IMR-90 (cell line): ENCODE results near the gene ALLC. TPM values are rescaled to one million over a fixed set of nuclear protein-coding genes. Genes with fewer than 3 reads are reported as not detected.

Experiments
- ATAC-seq: fragments of 200-7000 bp; cut with Tn5 transposase; 2 replicates; pipeline ENCODE4 v1.9.1; 2020; ENCODE audit warnings: low read depth, mild to moderate bottlenecking, moderate library complexity
- BruUV-seq: library from RNA; stranded (reverse); fragments of 400-500 nt; replicated peaks from 2 replicates; lab custom pipeline; 2021; lab: Mats Ljungman, UMichigan
- CTCF ChIA-PET: fragments of 300-600 bp; formaldehyde crosslinking; extraction: SDS; loops from one replicate; lab custom pipeline; 2021; ENCODE audit warnings: antibody characterized with exemption; lab: Yijun Ruan, JAX
- POLR2A ChIA-PET: fragments of 300-600 bp; sonication (Branson Sonifier 250); formaldehyde crosslinking; loops from one replicate; lab custom pipeline; 2022; ENCODE audit warnings: antibody characterized with exemption; ENCODE audit not compliant: unreplicated experiment; lab: Charles Lee
- DNase-seq: peaks from one replicate; pipeline ENCODE4 v3.0.0; 2013
- H2AFZ ChIP-seq: replicated peaks from 2 replicates; pipeline ENCODE3; 2013; ENCODE audit warnings: low read length, mild to moderate bottlenecking; ENCODE audit not compliant: poor library complexity
- H2AK5ac ChIP-seq: 2 replicates; pipeline ENCODE4 v1.6.1; 2013; ENCODE audit warnings: low read depth, low read length, inconsistent platforms
- H2AK9ac ChIP-seq: replicated peaks from 2 replicates; pipeline ENCODE3; 2013; ENCODE audit warnings: mild to moderate bottlenecking, low read depth, low read length, moderate library complexity; ENCODE audit not compliant: poor library complexity
- H2BK120ac ChIP-seq: 2 replicates; pipeline ENCODE4 v1.6.1; 2013; ENCODE audit warnings: low read depth, low read length, inconsistent platforms
- H2BK15ac ChIP-seq: 3 replicates; pipeline ENCODE4 v1.6.1; 2013; ENCODE audit warnings: low read depth, low read length, inconsistent platforms
- H2BK20ac ChIP-seq: 2 replicates; pipeline ENCODE4 v1.6.1; 2013; ENCODE audit warnings: low read depth, mild to moderate bottlenecking, inconsistent platforms, low read length, moderate library complexity
- H2BK5ac ChIP-seq: 2 replicates; pipeline ENCODE4 v1.6.1; 2013; ENCODE audit warnings: mild to moderate bottlenecking, low read depth, low read length, inconsistent platforms; ENCODE audit not compliant: poor library complexity, severe bottlenecking
- H3K14ac ChIP-seq: replicated peaks from 2 replicates; pipeline ENCODE4 v1.6.1; 2013; ENCODE audit warnings: low read depth, low read length, inconsistent platforms
- H3K18ac ChIP-seq: 2 replicates; pipeline ENCODE4 v1.6.1; 2013; ENCODE audit warnings: low read depth, low read length, control low read depth
- H3K23ac ChIP-seq: 2 replicates; pipeline ENCODE4 v1.6.1; 2013; ENCODE audit warnings: low read depth, low read length, inconsistent platforms
- H3K27ac ChIP-seq: 2 replicates; pipeline ENCODE4 v1.5.1; 2013; ENCODE audit warnings: mild to moderate bottlenecking, control low read depth, low read length; ENCODE audit not compliant: insufficient read depth
- H3K27me3 ChIP-seq: 2 replicates; pipeline ENCODE4 v1.6.1; 2013; ENCODE audit warnings: low read length; ENCODE audit not compliant: control insufficient read depth, insufficient read depth
- H3K36me3 ChIP-seq: 2 replicates; pipeline ENCODE4 v1.6.1; 2013; ENCODE audit warnings: low read length, mixed read lengths; ENCODE audit not compliant: control insufficient read depth, insufficient read depth
- H3K4ac ChIP-seq: 2 replicates; pipeline ENCODE4 v1.6.1; 2013; ENCODE audit warnings: low read depth, low read length, inconsistent platforms
- H3K4me1 ChIP-seq: 2 replicates; pipeline ENCODE4 v1.6.1; 2013; ENCODE audit warnings: low read length, mixed read lengths; ENCODE audit not compliant: control insufficient read depth, insufficient read depth
- H3K4me2 ChIP-seq: 2 replicates; pipeline ENCODE4 v1.6.1; 2013; ENCODE audit warnings: low read depth, mild to moderate bottlenecking, control low read depth, low read length, moderate library complexity
- H3K4me3 ChIP-seq: 2 replicates; pipeline ENCODE4 v1.5.1; 2013; ENCODE audit warnings: low read depth, mild to moderate bottlenecking, control low read depth, low read length, moderate library complexity; ENCODE audit not compliant: insufficient read depth
- H3K56ac ChIP-seq: 2 replicates; pipeline ENCODE4 v1.6.1; 2013; ENCODE audit warnings: low read length, inconsistent platforms; ENCODE audit not compliant: insufficient read depth; ENCODE audit errors: extremely low read depth
- H3K79me1 ChIP-seq, 2 experiments: 2 replicates each; pipeline ENCODE4 v1.6.1; 2013; ENCODE audit warnings: low read length in 2 of 2, inconsistent platforms in 1 of 2, low read depth in 1 of 2
- H3K9ac ChIP-seq: 2 replicates; pipeline ENCODE4 v1.6.1; 2013; ENCODE audit warnings: low read depth, low read length, control low read depth
- H3K9me1 ChIP-seq: 2 replicates; pipeline ENCODE4 v1.6.1; 2013; ENCODE audit warnings: low read length, inconsistent platforms; ENCODE audit not compliant: insufficient read depth
- H3K9me3 ChIP-seq: 2 replicates; pipeline ENCODE4 v1.6.1; 2013; ENCODE audit warnings: low read length; ENCODE audit not compliant: control insufficient read depth, insufficient read depth
- H4K20me1 ChIP-seq: 2 replicates; pipeline ENCODE4 v1.6.1; 2013; ENCODE audit warnings: low read length, inconsistent platforms; ENCODE audit not compliant: insufficient read depth
- H4K5ac ChIP-seq: 2 replicates; pipeline ENCODE4 v1.6.1; 2013; ENCODE audit warnings: mild to moderate bottlenecking, low read depth, low read length, control low read depth
- H4K8ac ChIP-seq, 2 experiments: 2 replicates each; pipeline ENCODE4 v1.6.1; 2013; ENCODE audit warnings: low read depth in 2 of 2, low read length in 2 of 2, control low read depth in 1 of 2, inconsistent platforms in 1 of 2
- H4K91ac ChIP-seq: 2 replicates; pipeline ENCODE4 v1.6.1; 2013; ENCODE audit warnings: low read depth, low read length, inconsistent platforms; ENCODE audit not compliant: insufficient read depth
- BHLHE40 ChIP-seq: fragments of 150-350 bp; IDR thresholded peaks from 2 replicates; pipeline ENCODE4 v1.6.1; 2016; ENCODE audit warnings: mild to moderate bottlenecking, low read depth, low read length
- CEBPB ChIP-seq: IDR thresholded peaks from 2 replicates; pipeline ENCODE4 v1.6.1; 2012; ENCODE audit warnings: low read depth, low read length, improper control_type of control experiment
- CHD1 ChIP-seq: IDR thresholded peaks from 2 replicates; pipeline ENCODE4 v1.6.1; 2012; ENCODE audit warnings: low read depth, low read length, improper control_type of control experiment
- CTCF ChIP-seq: conservative IDR thresholded peaks from 2 replicates; pipeline ENCODE4 v1.5.1; 2012; ENCODE audit warnings: mild to moderate bottlenecking, low read depth, low read length, improper control_type of control experiment
- MAFK ChIP-seq: IDR thresholded peaks from 2 replicates; pipeline ENCODE4 v1.6.1; 2012; ENCODE audit warnings: low read depth, low read length, improper control_type of control experiment
- MXI1 ChIP-seq: IDR thresholded peaks from 2 replicates; pipeline ENCODE4 v1.6.1; 2012; ENCODE audit warnings: low read depth, mild to moderate bottlenecking, low read length, moderate library complexity, borderline replicate concordance
- NFE2L2 ChIP-seq: fragments of 150-350 bp; IDR thresholded peaks from 2 replicates; pipeline ENCODE4 v1.6.1; 2016; ENCODE audit warnings: low read depth, mild to moderate bottlenecking, low read length
- RAD21 ChIP-seq: IDR thresholded peaks from 2 replicates; pipeline ENCODE4 v1.6.1; 2012; ENCODE audit warnings: low read length, improper control_type of control experiment
- RCOR1 ChIP-seq: IDR thresholded peaks from 2 replicates; pipeline ENCODE4 v1.6.1; 2012; ENCODE audit warnings: mild to moderate bottlenecking, low read length, improper control_type of control experiment; ENCODE audit not compliant: insufficient replicate concordance
- RFX5 ChIP-seq: IDR thresholded peaks from 2 replicates; pipeline ENCODE4 v1.8.0; 2012; ENCODE audit warnings: low read depth, mild to moderate bottlenecking, low read length, moderate library complexity
- USF2 ChIP-seq: fragments of 150-350 bp; IDR thresholded peaks from 2 replicates; pipeline ENCODE4 v1.6.1; 2017; ENCODE audit warnings: mild to moderate bottlenecking, antibody characterized with exemption, low read length, low read depth
- WGBS, 2 experiments: methylation state at CpG; one replicate each; pipeline versions ENCODE4 v1.1.5 to v1.1.7; 2013; ENCODE audit warnings: missing lambda C conversion rate in 2 of 2; ENCODE audit not compliant: insufficient read length in 1 of 2; ENCODE audit errors: extremely low coverage in 2 of 2; 5-methylcytosine and 5-hydroxymethylcytosine counted together
- dilution Hi-C: fragments of 300-500 bp; cut with HindIII; formaldehyde crosslinking; loops from one replicate; pipeline ENCODE4 v1.14.3; 2018; ENCODE audit warnings: low sequenced_read_pairs; ENCODE audit not compliant: unreplicated experiment
- in situ Hi-C: fragments of 300-500 bp; cut with MboI; formaldehyde crosslinking; loops from 3 replicates; pipeline ENCODE4 v1.14.3; 2019; ENCODE audit warnings: low sequenced_read_pairs, inconsistent platforms, mixed read lengths
- intact Hi-C: fragments of 100-400 bp; cut with micrococcal nuclease; formaldehyde crosslinking; loops from 2 replicates; pipeline ENCODE4 v1.10.0; 2022
- polyA plus RNA-seq, 3 experiments: library from polyadenylated mRNA; depleted of rRNA; stranded (reverse); fragments of >200 nt; gene quantifications; 2 replicates each; pipeline ENCODE4 v1.2.3, GENCODE V29; 2012; ENCODE audit warnings: low replicate concordance in 1 of 3
- total RNA-seq: library from RNA; depleted of rRNA; stranded (reverse); fragments of >200 nt; gene quantifications from 2 replicates; pipeline ENCODE4 v1.2.3, GENCODE V29; 2012

The ALLC gene
- total and polyA plus RNA-seq, 2 of the 4 experiments (the other 2 are of a cell fraction) = not detected

- H3K27ac ChIP-seq = no peak overlapping the region
- H3K23ac ChIP-seq = no peak overlapping the region
- no peak overlapping the region for H2BK120ac ChIP-seq
- H2AK9ac ChIP-seq = no peak overlapping the region
- BruUV-seq = no TSS peak
- no peak for ATAC-seq
- no peak overlapping the region for H3K56ac ChIP-seq
- WGBS, 2 experiments = 20% methylated on average over 1 of the region's 5 CpGs; no CpG with 5 or more reads in 1 of the 2 experiments
- no peak overlapping the region for H2AK5ac ChIP-seq
- H2BK20ac ChIP-seq = no peak overlapping the region
- H3K4me2 ChIP-seq = no peak overlapping the region
- no peaks in the 10 kb centered on the region for H3K36me3 ChIP-seq
- no peak overlapping the region for H2AFZ ChIP-seq
- DNase-seq = no peak
- H2BK5ac ChIP-seq = no peak overlapping the region
- POLR2A ChIA-PET = no interaction called here
- in situ Hi-C loops (no loop called here), dilution Hi-C loops (no loop called here), intact Hi-C loops (no loop called here)
- H4K20me1 ChIP-seq = no peaks in the 10 kb centered on the region
- CTCF ChIA-PET = no interaction called here
- no peak overlapping the region for H4K91ac ChIP-seq
- H3K9me3 ChIP-seq = no peaks in the 10 kb centered on the region
- H3K79me1 ChIP-seq = no peaks in the 10 kb centered on the region
- no peak for TF ChIP-seq NFE2L2
- TF ChIP-seq BHLHE40 = no peak
- no peak for TF ChIP-seq RCOR1
- no peak for TF ChIP-seq CHD1
- TF ChIP-seq MAFK = no peak
- no peak for TF ChIP-seq CEBPB
- no peak for TF ChIP-seq USF2
- TF ChIP-seq RAD21 = no peak
- TF ChIP-seq CTCF = no peak
- no peak for TF ChIP-seq RFX5
- no peak for TF ChIP-seq MXI1
- H3K4me1 ChIP-seq = no peaks in the 10 kb centered on the region
- no peak overlapping the region for H3K14ac ChIP-seq
- no peak overlapping the region for H3K18ac ChIP-seq
- no peak overlapping the region for H4K5ac ChIP-seq
- H3K9ac ChIP-seq = no peak overlapping the region
- no peak overlapping the region for H2BK15ac ChIP-seq
- no peak overlapping the region for H3K4me3 ChIP-seq
- peaks cover 8% of the 10 kb centered on the region for H3K27me3 ChIP-seq
- no peak overlapping the region for H3K4ac ChIP-seq
- H3K9me1 ChIP-seq = no peaks in the 10 kb centered on the region
- no peak overlapping the region for H4K8ac ChIP-seq
Measured at GRCh38 chr2:3681625-3682024, 23.6 kb downstream of the ALLC start.
